ENCODE data around the gene LARGE1.

Gene LARGE1

GRCh38 chr22:33599596-33599995, 320.7 kb downstream of the LARGE1 start:
- TF ChIP-seq, protein P1, sequence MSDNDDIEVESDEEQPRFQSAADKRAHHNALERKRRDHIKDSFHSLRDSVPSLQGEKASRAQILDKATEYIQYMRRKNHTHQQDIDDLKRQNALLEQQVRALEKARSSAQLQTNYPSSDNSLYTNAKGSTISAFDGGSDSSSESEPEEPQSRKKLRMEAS (IDR thresholded peaks at IDR 0.05; ENCODE audit: low read depth, low read length): no peak
- TF ChIP-seq CTCF (IDR thresholded peaks at IDR 0.05; ENCODE audit: low read depth, low read length): no peak
- TF ChIP-seq MYC (IDR thresholded peaks at IDR 0.05; ENCODE audit: low read depth, low read length): no peak
- TF ChIP-seq POLR2A (IDR thresholded peaks at IDR 0.05; ENCODE audit: extremely low read depth, insufficient read length): no peak
- no peak for DNase-seq (ENCODE audit: low read depth)
- H3K4me3 ChIP-seq (ENCODE audit: low read depth, low read length): no peak overlapping the region

GRCh38 chr22:33598821-33599220, 321.5 kb downstream of the LARGE1 start:
- H3K4me3 ChIP-seq (ENCODE audit: low read depth, low read length): no peak overlapping the region
- DNase-seq (ENCODE audit: low read depth): no peak
- TF ChIP-seq, protein P1 (IDR thresholded peaks at IDR 0.05; ENCODE audit: low read depth, low read length): no peak
- TF ChIP-seq MYC (IDR thresholded peaks at IDR 0.05; ENCODE audit: low read depth, low read length): no peak
- TF ChIP-seq CTCF (IDR thresholded peaks at IDR 0.05; ENCODE audit: low read depth, low read length): no peak
- TF ChIP-seq POLR2A (IDR thresholded peaks at IDR 0.05; ENCODE audit: extremely low read depth, insufficient read length): no peak

- TF ChIP-seq POLR2A (IDR thresholded peaks at IDR 0.05; ENCODE audit: extremely low read depth, insufficient read length) (no peak), CTCF (IDR thresholded peaks at IDR 0.05; ENCODE audit: low read depth, low read length) (no peak), MYC (IDR thresholded peaks at IDR 0.05; ENCODE audit: low read depth, low read length) (no peak)
- TF ChIP-seq, protein P1 (IDR thresholded peaks at IDR 0.05; ENCODE audit: low read depth, low read length): no peak
- no peak overlapping the region for H3K4me3 ChIP-seq (ENCODE audit: low read depth, low read length)
- DNase-seq (ENCODE audit: low read depth): no peak
Observed at GRCh38 chr22:33597274-33597985, 322.8 kb downstream of the LARGE1 start.

GRCh38 chr22:33593818-33594217, 326.5 kb downstream of the LARGE1 start:
- no peak for DNase-seq (ENCODE audit: low read depth)
- H3K4me3 ChIP-seq (ENCODE audit: low read depth, low read length): no peak overlapping the region
- TF ChIP-seq POLR2A (IDR thresholded peaks at IDR 0.05; ENCODE audit: extremely low read depth, insufficient read length) (no peak), CTCF (IDR thresholded peaks at IDR 0.05; ENCODE audit: low read depth, low read length) (no peak), MYC (IDR thresholded peaks at IDR 0.05; ENCODE audit: low read depth, low read length) (no peak)
- TF ChIP-seq, protein P1 (IDR thresholded peaks at IDR 0.05; ENCODE audit: low read depth, low read length): no peak

DNA sequence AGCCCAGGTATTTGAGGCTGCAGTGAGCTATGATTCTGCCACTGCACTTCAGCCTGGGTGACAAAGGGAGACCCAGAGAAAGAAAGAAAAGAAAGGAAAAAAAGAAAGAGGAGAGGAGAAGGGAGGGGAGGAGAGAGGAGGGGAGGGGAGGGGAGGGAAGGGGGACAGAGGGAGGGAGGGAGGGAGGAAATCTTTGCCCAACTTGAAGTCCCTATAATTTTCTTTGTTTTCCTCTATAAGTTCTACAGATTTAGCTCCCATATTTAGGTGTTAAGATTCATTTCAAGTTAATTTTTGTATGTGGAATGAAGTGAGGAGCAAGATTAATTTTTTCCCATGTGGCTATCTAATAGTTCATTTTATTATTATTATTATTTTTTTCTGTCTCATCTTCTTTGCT, 328.3 kb downstream of the LARGE1 start:
- H3K4me3 ChIP-seq (ENCODE audit: low read depth, low read length): no peak overlapping the region
- TF ChIP-seq, protein P1 (IDR thresholded peaks at IDR 0.05; ENCODE audit: low read depth, low read length): no peak
- TF ChIP-seq MYC (IDR thresholded peaks at IDR 0.05; ENCODE audit: low read depth, low read length): no peak
- TF ChIP-seq CTCF (IDR thresholded peaks at IDR 0.05; ENCODE audit: low read depth, low read length): no peak
- no peak for TF ChIP-seq POLR2A (IDR thresholded peaks at IDR 0.05; ENCODE audit: extremely low read depth, insufficient read length)

More for the DNA sequence above, 328.3 kb downstream of the LARGE1 start:
- no peak for DNase-seq (ENCODE audit: low read depth)

All from NB4 (cell line).